Cerebellar cortex (tissue), 1 donor: ENCODE measurements around the gene NKAIN1.

Experiments
- DNase-seq: peaks from one replicate; pipeline ENCODE4 v3.0.0-alpha.2; 2015; ENCODE audit warnings: low spot score

The NKAIN1 gene

DNA sequence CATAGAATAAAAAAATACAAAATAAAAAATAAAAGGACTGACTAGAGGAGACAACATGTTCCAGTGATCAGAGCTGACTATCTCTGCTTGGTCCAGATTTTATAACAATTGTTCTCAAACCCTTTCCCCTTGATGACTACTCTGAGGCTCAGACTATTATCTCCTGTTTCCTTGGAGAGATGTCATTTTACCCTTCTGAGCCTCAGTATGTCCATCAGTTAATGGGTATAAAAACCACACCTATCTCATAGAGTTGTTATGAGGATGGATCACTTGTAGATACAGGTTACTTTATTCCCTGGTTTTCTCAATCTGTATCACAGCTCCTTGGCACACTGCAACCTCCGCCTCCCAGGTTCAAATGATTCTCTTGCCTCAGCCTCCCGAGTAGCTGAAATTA is 7.0 kb downstream of the NKAIN1 start:
- no peak for DNase-seq

DNA sequence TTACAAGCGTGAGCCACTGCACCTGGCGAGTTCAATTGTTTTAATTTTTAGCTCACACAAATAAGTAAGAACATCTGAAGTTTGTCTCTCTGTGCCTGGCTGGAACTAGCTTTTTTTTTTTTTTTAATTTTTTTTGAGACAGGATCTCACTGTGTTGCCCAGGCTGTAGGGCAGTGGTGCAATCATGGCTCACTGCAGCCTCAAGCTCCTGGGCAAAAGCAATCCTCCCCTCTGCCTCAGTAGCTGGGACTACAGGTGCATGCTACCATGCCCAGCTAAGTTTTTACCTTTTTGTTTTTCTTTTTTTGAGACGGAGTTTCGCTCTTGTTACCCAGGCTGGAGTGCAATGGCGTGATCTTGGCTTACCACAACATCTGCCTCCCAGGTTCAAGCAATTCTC is 7.9 kb downstream of the NKAIN1 start:
- no peak for DNase-seq

DNA sequence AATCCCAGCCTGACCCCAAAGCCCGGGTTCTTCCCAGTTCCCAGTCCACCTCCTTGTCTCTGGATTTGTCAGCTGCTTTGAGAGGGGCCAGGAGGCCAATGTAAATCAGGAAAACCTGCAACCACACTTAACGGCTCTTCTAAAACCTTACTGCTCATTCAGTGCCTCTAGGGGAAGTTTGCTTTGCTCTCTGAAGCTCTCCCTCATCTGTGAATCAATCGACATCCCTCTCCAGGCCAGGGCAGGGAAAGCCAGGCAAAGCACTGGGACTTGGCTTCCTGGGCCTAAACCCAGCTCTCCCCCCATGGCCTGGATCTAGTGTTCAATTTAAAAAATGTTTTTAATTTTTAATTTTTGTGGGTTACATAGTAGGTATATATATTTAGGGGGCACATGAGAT is 9.3 kb downstream of the NKAIN1 start:
- no peak for DNase-seq

DNA sequence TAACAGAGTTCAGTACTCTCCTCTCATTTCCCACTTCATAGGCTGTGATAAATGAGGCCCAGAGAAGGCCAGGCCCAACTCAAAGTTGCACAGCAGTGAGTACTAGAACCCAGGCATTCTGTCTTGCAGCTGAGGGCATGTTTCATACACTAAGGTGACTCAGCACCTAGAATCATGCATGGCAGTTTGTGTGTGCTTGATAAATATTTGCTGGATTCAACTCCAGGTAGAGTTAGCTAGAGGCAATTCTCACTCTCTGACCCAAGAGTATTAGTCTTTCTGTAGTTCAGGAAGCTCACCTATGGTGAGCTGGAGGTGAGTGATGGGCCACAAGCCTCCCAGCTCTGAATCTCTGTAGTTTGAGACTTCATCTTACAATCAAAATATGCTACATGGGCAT is 10.7 kb downstream of the NKAIN1 start:
- DNase-seq, result no peak

DNA sequence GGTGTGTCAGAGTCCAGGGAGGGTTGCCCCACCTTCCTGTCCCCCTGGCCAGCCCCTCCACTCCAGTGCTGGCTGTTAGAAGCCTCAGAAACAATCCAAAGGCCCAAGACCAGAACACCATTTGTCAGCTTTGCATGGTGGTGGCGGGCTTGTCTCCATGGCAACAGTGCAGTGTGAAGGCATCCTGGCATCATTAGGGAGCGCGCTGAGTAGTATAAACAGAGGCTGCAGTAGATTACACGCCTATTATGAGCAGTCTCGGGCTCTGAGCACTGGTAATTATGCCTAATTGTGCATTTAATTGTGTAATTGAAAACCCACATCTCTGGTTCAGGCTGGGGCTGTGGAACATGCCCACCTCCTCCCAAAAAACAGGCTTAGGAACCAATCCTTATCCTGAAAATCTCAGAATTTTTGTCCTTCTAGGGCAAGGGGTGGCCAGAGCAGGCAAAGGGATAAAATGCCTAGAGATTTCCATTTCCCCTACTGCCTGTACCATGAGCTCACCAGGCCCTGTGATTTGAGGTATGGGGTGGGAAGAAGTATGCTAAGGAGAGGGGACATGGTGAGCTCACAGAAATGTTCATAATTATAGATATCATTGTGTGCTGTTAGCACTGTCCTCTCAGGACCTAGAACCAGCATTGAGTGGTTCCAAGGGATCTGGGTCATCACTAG is 11.7 kb downstream of the NKAIN1 start:
- peak; percentile 91 for DNase-seq

DNA sequence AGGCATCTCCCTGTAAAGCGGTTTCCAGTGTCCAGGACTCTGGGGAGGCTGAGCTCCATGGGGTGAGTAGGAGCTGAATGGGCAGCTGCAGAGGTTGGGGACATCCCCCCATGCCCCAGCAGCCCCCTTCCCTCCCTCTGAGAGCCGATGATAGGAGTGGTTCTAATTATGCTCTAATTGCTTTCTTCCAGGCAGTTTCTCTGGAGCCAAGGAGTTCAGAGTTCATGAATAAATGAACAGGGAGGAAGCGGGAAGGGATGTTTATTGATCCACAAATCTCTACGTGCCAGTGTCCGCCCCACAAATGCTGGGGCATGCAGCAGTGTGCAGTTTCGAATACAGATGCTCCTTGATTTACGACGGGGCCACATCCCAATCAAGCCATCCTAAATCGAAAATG is 15.6 kb downstream of the NKAIN1 start:
- DNase-seq, result no peak

DNA sequence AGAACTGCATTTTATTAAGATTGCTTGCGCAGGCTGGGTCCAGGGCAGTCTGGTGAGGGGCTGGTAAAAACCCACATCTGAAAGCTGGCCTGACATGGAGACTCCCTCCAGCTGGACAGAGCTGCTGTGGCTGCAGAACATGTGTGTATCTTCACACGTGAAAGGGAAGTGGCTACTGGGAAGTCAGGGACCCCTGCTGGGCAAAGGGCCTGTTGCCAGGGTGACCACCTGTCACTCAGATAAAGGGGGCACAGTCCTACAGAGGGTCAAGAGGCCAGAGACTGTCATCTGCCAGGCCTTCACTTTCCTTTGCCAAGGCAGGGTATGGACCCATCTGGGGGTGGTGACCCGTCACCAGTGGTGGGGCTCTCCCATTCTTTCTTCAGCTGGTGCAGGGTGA is 17.5 kb downstream of the NKAIN1 start:
- no peak for DNase-seq

DNA sequence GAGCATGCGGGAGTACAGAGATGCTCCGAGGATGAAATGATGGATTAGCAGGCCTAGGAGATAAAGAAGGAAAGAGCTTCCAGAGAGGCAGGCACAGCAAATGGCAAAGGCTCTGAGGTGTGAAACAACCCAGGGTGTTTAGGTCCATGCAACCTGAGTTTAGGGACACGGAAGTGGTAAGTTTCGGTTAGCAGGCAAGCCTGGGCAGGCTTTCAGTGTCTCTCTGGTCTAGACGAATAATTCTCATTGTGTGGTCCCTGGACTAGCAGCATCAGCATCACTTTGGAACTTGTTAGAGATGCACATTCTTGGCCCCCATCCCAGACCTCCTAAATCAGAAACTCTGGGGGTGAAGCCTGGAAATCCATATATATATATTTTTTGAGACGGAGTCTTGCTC is 18.6 kb downstream of the NKAIN1 start:
- no peak for DNase-seq

DNA sequence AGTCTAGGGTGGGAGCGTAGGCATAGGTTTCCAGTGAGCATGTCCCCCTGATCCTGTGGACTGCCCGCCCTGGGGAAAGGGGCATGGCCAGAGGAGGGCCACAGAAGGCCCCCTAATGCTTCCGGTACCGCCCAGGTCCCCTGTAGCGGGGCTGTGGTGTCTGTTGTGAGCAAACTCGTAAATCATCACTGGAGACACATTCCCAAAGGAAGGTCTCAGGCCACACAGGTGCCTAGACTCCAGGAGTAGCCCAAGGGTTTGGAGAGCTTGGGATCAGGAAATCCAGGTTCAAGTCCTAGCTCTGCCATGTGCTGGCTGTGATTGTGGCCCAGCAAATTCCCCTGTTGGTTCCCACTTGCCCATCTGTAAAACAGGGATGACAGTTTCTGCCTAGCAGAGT is 20.2 kb downstream of the NKAIN1 start:
- DNase-seq, result no peak

DNA sequence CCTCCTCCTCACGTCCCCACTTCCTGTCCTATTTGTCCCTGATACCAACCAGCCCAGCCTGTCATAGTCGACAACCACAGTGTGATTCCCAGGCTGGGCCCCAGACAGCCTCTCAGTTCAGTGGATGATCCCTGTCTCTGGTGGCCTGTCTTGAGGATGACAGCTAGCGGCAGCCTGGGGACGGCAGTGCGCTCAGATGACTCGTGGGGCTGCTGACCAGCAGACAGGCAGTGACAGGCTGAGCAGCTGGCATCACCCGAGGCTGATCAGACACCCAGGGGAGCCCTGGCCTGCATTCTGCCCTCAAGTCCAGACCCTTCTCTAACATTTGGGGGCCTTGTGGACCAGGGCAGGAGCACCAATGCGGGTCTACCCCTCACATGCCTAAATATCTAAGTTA is 21.0 kb downstream of the NKAIN1 start:
- peak; percentile 60 for DNase-seq

DNA sequence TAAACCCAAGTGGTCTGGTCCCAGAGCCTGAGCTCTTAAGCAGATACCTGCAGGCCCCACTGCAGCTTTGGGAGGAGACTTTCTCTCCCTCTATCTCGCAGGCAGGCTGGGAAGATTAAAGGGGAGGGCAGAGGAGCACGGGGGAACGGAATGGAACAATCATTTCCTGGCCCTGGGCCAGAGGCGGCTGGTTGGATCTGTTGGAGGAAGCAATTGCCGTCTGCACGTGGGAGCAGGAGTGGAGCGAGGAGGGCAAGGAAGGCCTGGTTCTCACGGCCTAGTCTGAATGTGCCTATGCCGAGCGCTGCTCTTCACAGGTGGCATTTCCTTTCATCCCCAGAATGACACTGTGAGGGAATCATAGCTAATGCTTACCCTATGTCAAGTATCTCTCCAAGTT is 23.7 kb downstream of the NKAIN1 start:
- DNase-seq, result peak; percentile 74

DNA sequence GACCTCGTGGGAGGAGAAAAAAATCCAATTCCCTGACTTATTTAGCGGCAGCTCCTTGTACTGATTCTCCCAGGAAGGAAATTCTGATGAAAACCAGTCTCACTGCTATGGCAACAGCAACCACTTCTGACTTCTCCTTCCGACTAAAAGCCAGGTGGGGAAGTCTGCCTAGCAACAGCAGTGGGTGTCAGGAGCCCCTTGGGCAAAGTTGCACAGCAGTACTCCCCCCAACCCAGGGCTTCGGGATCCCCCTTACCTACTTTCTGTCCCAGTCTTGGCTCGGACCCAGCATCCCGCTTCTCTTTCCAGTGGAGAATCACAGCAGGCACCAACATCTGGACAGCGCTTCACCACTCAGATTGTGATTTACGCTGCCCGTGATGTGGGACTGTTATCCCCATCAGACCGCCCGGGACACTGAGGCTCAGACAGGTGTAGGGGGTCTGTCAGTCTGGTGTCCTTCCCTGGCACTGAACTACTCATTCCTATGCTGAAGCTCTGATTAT is 24.6 kb downstream of the NKAIN1 start:
- DNase-seq, result no peak

DNA sequence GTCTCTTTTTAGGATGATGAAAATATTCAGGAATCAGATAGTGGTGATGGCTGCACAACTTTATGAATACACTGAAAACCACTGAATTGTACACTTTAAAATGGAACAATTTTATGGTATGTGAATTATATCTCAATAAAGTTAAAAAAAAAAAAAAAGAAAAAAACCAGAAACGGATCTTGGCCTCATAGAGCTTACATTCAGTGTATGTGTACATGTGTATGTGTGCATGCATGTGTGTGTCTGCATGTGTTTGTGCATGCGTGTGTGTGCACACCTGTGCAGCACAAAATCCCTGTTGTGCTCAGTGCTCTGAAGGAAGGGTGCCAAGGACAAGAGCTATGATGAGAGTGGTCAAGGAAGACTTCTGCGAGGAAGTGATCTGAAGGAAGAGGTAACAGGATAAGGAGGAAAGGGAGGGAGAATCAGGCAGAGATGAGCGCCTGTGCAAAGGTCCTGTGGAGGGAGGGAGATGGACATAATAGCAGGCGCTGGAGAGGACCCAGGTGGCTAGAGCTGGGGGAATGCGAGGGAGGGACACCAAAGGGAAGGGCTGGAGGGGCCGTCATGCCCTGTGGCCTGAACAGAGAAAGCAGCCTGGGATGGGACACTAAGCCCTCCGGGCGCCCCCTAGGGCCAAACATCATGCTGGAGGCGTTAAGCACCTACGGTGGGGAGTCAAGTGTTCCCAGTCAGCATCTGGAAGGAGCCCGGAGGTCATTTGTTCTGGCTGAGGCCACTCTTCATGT is 25.2 kb downstream of the NKAIN1 start:
- no peak for DNase-seq

DNA sequence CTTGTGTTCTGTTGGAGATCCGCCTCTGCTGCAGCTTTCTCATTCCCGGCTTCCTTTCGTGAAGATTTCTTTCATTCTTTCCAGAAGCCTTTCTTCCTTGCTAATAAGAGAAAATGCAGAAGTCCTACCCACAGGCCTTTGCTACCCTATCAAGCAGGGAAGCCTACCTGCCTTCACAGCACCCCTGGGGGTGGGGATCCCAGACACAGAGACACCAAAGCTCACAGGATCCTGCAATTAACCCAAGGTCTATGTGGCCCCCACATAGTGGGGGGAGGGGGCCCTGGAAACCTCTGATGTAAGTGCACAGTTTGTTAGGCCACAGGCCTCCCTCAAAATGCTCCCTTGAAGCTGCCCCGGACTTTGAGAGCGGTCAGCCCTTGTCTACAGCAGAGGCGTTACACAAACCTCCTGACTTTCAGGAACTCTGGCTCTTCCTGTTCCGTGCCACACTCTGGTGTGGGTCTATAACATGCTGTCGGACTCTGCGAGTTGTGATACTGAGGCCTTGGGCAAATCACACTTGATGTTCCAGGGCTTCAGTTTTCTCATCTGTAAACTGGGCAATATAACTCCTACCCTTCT is 31.2 kb downstream of the NKAIN1 start:
- no peak for DNase-seq

DNA sequence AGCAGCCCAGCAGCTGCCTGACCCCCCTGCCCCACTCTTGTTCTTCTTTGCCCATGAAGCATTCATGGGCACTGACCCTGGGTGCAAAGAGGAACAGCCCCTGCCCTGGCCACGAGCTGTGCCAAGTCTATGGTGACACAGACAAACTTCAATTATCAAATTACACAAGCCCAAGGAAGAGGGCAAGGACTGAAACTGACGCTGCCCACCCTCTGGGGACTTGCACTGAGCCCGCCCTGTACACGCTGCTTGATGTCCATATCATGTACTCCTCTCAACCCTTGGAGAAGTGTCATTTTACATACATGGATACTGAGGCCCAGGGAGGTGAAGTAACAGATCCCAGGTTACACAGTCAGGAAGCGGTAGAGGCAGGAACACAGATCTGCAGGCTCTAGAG is 32.1 kb downstream of the NKAIN1 start:
- no peak for DNase-seq

DNA sequence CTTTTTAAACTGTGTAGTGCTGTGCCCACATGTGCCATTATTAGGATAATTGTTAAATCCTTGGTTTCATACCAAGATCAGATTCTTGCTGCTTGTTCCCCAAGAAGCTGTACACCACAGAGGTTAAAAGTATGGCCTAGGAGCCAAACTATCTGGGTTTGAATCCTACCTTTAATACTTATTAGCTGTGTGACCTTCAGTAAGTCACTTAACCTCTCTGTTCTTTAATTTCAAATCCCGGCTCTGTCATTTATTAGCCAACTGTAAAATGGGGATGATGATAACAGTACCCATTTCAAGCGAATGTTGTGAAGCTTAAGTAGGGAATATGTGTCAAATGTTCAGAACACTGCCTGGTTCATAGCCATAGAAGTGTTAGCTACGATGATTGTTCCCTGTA is 32.6 kb downstream of the NKAIN1 start:
- DNase-seq, result no peak

DNA sequence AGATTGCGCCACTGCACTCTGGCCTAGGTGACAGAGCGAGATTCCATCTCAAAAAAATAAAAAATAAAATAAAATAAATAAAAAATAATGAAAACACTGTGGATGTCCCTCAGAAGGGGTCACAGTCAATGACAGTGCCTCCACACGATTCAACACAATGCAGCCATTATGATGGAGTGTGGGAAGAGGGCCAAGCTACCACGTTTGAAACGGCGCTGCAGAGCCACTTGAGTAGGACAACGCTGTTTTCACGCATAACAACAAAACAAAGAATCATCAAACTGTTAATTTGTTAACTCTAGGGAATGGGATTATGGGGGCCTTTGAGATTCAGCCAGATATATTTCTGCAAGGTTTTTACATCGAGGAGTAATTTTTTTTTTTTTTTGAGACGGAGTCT is 36.5 kb downstream of the NKAIN1 start:
- no peak for DNase-seq

DNA sequence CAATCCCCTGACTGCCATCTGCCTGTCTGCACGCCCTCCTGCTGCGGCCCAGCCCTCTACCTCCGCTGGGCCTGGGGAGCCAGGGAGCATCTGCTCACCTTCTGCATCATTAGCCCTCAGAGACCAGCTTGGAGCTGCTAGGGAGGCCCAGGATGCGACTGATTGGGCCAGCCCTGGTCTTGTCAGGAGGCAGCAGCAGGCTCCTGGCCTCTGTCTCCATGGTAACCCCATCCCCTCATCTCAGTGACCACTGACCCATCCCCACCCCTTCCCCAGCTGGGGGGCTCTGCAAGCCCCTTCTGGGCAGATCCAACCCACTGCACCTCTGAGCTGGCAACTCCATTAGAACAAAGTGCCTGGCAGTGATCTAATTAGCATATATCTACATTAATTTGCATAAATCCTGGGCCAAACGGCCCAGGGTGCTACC is 37.7 kb downstream of the NKAIN1 start:
- DNase-seq, result no peak

DNA sequence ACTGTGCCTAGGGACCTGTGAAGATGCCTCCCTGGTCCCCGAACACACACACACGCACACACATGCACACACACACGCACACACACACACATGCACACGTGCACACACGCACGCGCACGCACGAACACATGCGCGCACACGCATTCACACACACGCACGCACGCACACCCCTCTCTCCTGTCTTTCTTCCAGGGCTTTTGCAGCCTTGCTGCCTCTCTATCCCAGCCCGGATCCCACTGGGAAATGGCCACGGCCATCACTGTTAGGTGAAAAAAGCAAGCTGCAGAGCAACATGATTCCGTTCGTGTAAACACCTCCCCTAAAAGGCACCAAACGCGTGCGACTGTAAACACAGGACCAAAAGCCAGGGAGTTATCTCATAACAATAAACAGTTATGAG is 39.7 kb downstream of the NKAIN1 start:
- DNase-seq, result no peak

DNA sequence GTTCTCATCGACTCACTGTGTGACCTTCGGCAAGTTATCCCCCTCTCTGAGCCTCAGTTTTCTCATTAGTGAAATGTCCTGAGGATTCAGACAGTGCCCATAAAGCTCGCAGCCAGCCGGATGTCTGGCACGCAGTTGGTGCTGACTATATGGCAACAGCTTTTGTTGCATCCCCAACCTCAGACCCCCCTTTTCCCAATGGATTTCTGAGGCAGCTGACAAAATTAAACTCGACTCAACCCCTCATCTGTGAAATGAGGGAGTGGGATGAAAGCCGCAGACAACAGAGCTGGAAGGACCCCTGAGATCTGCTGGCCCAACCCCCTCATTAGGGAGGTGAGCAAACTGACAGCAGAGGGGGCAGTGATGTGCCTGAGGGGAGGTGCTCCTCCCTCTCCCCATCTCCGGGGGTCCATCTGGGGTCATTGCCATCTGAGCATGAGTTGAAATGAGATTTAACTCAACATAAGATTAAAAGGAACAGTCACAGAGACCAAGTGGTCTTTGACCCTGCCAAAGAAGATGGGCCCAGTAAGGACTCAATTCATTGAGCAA is 40.4 kb downstream of the NKAIN1 start:
- no peak for DNase-seq

DNA sequence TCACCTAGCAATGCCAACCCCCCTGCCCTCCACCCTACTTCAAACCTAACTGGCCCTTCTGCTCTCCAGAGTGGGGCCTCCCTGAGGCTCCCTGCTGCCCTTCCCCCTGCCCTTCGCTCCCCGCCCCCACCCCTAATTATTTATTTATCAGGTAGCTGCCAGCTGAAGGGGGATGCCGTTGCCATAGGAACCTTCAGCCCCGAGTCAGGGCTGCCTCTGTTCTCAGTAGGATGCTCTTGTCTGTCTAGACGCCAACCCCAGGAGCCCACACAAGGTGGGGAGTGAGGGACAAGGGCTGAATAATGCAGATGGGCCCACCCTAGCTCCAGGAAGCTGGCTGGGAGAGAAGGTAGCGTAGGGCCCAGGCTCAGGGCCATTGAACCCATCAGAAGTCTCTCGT is 41.1 kb downstream of the NKAIN1 start:
- no peak for DNase-seq

DNA sequence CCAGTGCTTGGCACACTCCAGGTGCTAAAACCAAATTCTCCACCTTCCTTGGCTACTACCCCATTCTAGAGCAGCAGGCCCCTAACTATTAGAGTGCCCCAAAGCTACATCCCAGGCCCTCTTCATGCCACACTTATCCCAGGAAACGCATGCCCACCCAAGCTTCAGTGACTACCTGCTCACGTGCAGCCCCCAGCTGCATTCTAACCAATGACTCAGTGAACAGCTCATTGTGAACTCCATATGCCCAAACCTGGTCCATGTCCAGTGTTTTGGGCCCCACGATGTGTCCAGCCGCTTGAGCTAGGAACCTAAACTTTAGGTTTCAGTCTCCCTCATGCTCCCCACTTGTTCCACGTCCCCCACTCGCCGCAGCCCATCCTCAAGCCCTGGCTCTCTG is 41.5 kb downstream of the NKAIN1 start:
- DNase-seq, result no peak

DNA sequence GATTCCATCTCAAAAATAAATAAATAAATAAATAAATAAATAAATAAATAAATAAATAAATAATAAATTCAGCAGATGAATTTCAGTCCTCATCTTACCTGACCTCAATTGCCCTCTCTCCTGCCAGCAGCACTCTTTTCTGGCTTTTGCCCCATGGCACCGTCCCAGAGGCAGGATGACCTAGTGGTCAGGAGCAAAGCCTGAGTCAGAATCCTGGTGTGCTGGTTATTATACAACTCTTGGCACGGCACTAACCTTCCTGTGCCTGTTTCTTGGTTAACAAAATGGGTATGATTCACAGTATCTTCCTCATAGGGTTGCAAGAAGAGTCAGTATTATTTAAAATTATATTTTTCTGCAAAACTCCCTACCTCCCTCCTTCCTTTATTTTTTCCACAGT is 43.0 kb downstream of the NKAIN1 start:
- no peak for DNase-seq
